HepG2 (cell line): ENCODE measurements around the gene TLCD3A. TPM values are rescaled to one million over a fixed set of nuclear protein-coding genes. Genes with fewer than 3 reads are reported as not detected.
"Not testable (repeated sequence)": the region's sequence is repeated elsewhere in the genome, so short reads cannot be mapped to it uniquely, and the experiment has no call there.

Experiments used
- ATAC-seq: fragments of 200-7000 bp; cut with Tn5 transposase; 3 replicates; pipeline ENCODE4 v1.9.1; 2020; ENCODE audit warnings: mild to moderate bottlenecking, moderate library complexity
- BruUV-seq: library from RNA; stranded (reverse); fragments of 400-500 nt; replicated peaks from 2 replicates; lab custom pipeline; 2021; lab: Mats Ljungman, UMichigan
- CTCF ChIA-PET: fragments of 300-600 bp; formaldehyde crosslinking; extraction: SDS; loops from one replicate; lab custom pipeline; 2021; ENCODE audit warnings: low total read pairs, inconsistent platforms, low intra/inter-chr PET ratio; lab: Yijun Ruan, JAX
- POLR2A ChIA-PET: fragments of 350-600 bp; sonication (Branson Sonifier 250); formaldehyde crosslinking; loops from one replicate; lab custom pipeline; 2020; ENCODE audit warnings: antibody characterized with exemption, inconsistent platforms; lab: Yijun Ruan, JAX
- DNase-seq: peaks from one replicate; pipeline ENCODE4 v3.0.0-alpha.2; 2015; ENCODE audit warnings: low spot score
- FAIRE-seq: peaks from 3 replicates; lab custom pipeline; 2011; peaks lifted over from hg19 to GRCh38; lab: Jason Lieb, UNC
- H2AFZ ChIP-seq: one replicate; pipeline ENCODE4 v1.6.1; 2011; ENCODE audit warnings: low read length, inconsistent platforms
- H3K27ac ChIP-seq: fragments of 300-600 bp; 3 replicates; pipeline ENCODE4 v1.8.0; 2011; ENCODE audit warnings: mixed run types, mild to moderate bottlenecking, mixed read lengths, low read length, inconsistent platforms; ENCODE audit not compliant: insufficient read depth; ENCODE audit errors: extremely low read length
- H3K27me3 ChIP-seq, 2 experiments: fragments of 200-600 bp in 1 of 2; 2 replicates in 1 of 2; 3 replicates in 1 of 2; pipeline versions ENCODE4 v1.6.0 to v1.8.0; 2011; ENCODE audit warnings: low read length in 2 of 2, mild to moderate bottlenecking in 2 of 2, moderate library complexity in 2 of 2, inconsistent platforms in 1 of 2; ENCODE audit not compliant: insufficient read depth in 2 of 2, control insufficient read depth in 1 of 2
- H3K36me3 ChIP-seq, 2 experiments: fragments of 200-600 bp in 1 of 2; replicated peaks in 1 of 2; 2 replicates in 1 of 2; 3 replicates in 1 of 2; pipeline versions ENCODE4 v1.5.1 to v1.8.0; 2011; ENCODE audit warnings: low read length in 2 of 2, inconsistent platforms in 1 of 2; ENCODE audit not compliant: insufficient read depth in 2 of 2, control insufficient read depth in 1 of 2
- H3K4me1 ChIP-seq: 2 replicates; pipeline ENCODE4 v1.5.1; 2012; ENCODE audit warnings: low read length, inconsistent platforms; ENCODE audit not compliant: insufficient read depth
- H3K4me2 ChIP-seq: 2 replicates; pipeline ENCODE4 v1.6.0; 2011; ENCODE audit warnings: low read depth, low read length, inconsistent platforms
- H3K4me3 ChIP-seq, 3 experiments: fragments of 200-600 bp in 1 of 3; sonication (generic), shearing (Covaris generic) in 1 of 3; replicated peaks in 1 of 3; 2 replicates each; pipeline ENCODE4 v1.5.1; 2011 to 2016; ENCODE audit warnings: low read length in 3 of 3, inconsistent platforms in 2 of 3, low read depth in 2 of 3, mild to moderate bottlenecking in 2 of 3, control low read depth in 1 of 3, mixed read lengths in 1 of 3; ENCODE audit not compliant: insufficient read depth in 1 of 3
- H3K79me2 ChIP-seq: one replicate; pipeline ENCODE4 v1.6.1; 2011; ENCODE audit warnings: low read length, inconsistent platforms; ENCODE audit not compliant: insufficient read depth
- H3K9ac ChIP-seq: 2 replicates; pipeline ENCODE4 v1.6.0; 2011; ENCODE audit warnings: mild to moderate bottlenecking, low read depth, low read length, inconsistent platforms; ENCODE audit not compliant: insufficient read depth
- H3K9me3 ChIP-seq: 2 replicates; pipeline ENCODE4 v1.5.1; 2012; ENCODE audit warnings: mild to moderate bottlenecking, low read length
- H4K20me1 ChIP-seq: 2 replicates; pipeline ENCODE4 v1.6.0; 2011; ENCODE audit warnings: inconsistent platforms, mild to moderate bottlenecking, low read length, moderate library complexity; ENCODE audit not compliant: insufficient read depth
- ZNF232 ChIP-seq: sonication (generic); formaldehyde crosslinking; IDR thresholded peaks from 2 replicates; pipeline ENCODE4 v1.4.0; 2020; ENCODE audit warnings: missing genetic modification reagents, borderline replicate concordance
- WGBS: methylation state at CpG from one replicate; pipeline ENCODE4 v1.1.6; 2017; ENCODE audit warnings: low lambda C conversion rate; 5-methylcytosine and 5-hydroxymethylcytosine counted together
- in situ Hi-C: cut with HindIII; loops from 2 replicates; pipeline ENCODE4 v1.10.0; 2017; ENCODE audit warnings: low pct_unique_long_range_greater_than_20kb; ENCODE audit not compliant: extremely low pct_ligation_motif_present
- intact Hi-C: fragments of 100-400 bp; cut with micrococcal nuclease; formaldehyde crosslinking; loops from one replicate; pipeline ENCODE4 v1.10.0; 2022; ENCODE audit not compliant: unreplicated experiment
- polyA plus RNA-seq, 8 experiments: library from polyadenylated mRNA; depleted of rRNA in 3 of 8; stranded (reverse) in 7 of 8; unstranded in 1 of 8; fragments of >200 nt; fragmentation: Illumina TruSeq in 4 of 8; extraction: Trizol in 4 of 8; gene quantifications; 2 replicates each; pipeline versions ENCODE4 v1.2.1 to v1.2.3, GENCODE V29; 2011 to 2016; ENCODE audit warnings: low read depth in 4 of 8, missing spikeins in 1 of 8, mixed read lengths in 1 of 8; ENCODE audit not compliant: insufficient read depth in 1 of 8
- total RNA-seq, 5 experiments: library from RNA; depleted of rRNA; stranded (reverse); fragments of >200 nt; fragmentation: Illumina TruSeq; extraction: Trizol; gene quantifications; 2 replicates each; pipeline ENCODE4 v1.2.3, GENCODE V29; 2016; ENCODE audit warnings: low read depth in 1 of 5

The TLCD3A gene
- total and polyA plus RNA-seq, 2 of the 13 experiments (the other 11 are each of a cell fraction or from before 2014, with no cell fraction given): 25.2 to 46.6 TPM

GRCh38 chr17:755319-755961 lies 23.0 kb downstream of the TLCD3A start:
- intact Hi-C loops, ATAC-seq, POLR2A ChIA-PET, BruUV-seq, H3K4me2 ChIP-seq, CTCF ChIA-PET, in situ Hi-C loops, H3K27ac ChIP-seq, DNase-seq, H3K27me3 ChIP-seq, H2AFZ ChIP-seq, H3K9me3 ChIP-seq, H3K9ac ChIP-seq, H3K4me3 ChIP-seq, H4K20me1 ChIP-seq: not testable (repeated sequence)
- Histone ChIP-seq H3K79me2 (peaks cover 13% of the 10 kb centered on the region), H3K4me1 (peaks cover 14% of the 10 kb centered on the region), H3K36me3 (peaks cover 5 to 23% of the 10 kb centered on the region in 2 experiments)
- over 99% methylated on average over 9 of the region's 9 CpGs for WGBS
- peak; percentile 18 for FAIRE-seq
- TF ChIP-seq ZNF232 (CRISPR knock-in tag): peak; percentile 100

DNA sequence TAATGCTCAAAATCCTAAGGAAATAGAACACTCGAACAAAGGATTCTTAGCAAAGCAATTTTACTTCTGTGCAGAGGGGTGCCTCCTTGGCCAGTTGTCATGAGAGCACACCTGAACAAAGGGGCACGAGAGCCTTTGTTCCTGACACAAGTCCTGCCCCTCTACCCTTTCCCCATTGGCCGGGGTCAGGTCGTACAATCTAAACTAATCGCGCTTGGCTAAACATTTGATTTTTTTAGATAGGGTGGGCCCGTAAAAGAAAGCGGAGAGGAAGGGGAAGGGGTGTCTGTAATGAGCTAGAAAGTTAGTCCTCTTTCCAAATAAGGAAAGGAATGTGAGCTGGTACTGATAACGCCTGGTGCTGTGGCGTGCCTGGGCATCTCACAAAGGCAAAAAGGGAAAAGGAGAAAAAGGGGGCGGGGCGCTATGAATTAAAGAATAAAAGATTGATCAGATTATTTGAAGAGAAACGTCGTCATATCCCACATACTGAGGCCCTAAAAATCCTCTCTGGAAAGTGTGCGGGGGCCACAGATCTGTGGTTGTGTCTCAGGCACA lies 23.7 kb downstream of the TLCD3A start:
- intact Hi-C loops, FAIRE-seq, H3K27ac ChIP-seq, H3K4me3 ChIP-seq, POLR2A ChIA-PET, H3K4me2 ChIP-seq, H3K4me1 ChIP-seq, in situ Hi-C loops, H3K9ac ChIP-seq, H4K20me1 ChIP-seq, CTCF ChIA-PET, DNase-seq, H3K27me3 ChIP-seq, ATAC-seq, BruUV-seq, H2AFZ ChIP-seq, H3K79me2 ChIP-seq, H3K9me3 ChIP-seq: not testable (repeated sequence)
- WGBS: 86% methylated on average over 15 of the region's 15 CpGs
- H3K36me3 ChIP-seq: peaks cover 5 to 29% of the 10 kb centered on the region in 2 experiments
